ENCODE results near the gene NELFE.

DNA sequence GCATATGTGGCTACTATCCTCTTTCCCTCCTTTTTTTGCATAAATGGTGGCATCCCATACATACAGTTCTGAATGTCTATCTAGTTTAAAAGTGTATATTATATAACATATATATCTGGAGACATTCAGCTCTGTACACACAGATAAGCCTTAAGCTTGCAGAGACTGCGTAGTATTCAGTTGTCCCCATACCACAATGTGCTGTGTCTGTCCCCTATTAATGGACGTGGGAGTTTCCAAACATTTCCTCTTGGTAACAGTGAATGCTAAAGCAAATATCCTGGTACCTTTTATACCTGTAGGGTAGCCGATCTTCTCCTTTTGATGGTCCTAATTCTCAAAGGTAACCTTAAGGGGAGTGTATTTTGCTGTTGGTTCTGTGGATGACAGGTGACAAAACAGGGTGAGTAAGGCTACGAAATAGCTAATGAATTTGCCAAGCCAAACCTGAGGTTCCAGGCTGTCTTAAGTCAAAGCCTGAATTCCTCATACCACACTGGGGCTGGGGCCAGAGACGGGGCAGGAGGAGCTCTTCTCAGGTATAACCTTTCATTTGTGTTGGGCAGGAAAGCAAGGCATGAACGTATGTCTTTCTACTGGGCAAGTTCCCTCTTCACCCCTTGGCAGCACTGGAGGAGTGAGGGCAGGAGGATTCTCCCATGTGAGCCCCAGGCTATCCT lies 39.0 kb downstream of the NELFE start:
- TF ChIP-seq, protein P1, sequence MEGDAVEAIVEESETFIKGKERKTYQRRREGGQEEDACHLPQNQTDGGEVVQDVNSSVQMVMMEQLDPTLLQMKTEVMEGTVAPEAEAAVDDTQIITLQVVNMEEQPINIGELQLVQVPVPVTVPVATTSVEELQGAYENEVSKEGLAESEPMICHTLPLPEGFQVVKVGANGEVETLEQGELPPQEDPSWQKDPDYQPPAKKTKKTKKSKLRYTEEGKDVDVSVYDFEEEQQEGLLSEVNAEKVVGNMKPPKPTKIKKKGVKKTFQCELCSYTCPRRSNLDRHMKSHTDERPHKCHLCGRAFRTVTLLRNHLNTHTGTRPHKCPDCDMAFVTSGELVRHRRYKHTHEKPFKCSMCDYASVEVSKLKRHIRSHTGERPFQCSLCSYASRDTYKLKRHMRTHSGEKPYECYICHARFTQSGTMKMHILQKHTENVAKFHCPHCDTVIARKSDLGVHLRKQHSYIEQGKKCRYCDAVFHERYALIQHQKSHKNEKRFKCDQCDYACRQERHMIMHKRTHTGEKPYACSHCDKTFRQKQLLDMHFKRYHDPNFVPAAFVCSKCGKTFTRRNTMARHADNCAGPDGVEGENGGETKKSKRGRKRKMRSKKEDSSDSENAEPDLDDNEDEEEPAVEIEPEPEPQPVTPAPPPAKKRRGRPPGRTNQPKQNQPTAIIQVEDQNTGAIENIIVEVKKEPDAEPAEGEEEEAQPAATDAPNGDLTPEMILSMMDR (conservative IDR thresholded peaks at IDR 0.05) = no peak
- no peak for TF ChIP-seq ZFX (IDR thresholded peaks at IDR 0.05)

All from C4-2B (cell line).